Measurements from ENCODE around the gene ATAD3A. TPM values are rescaled to one million over a fixed set of nuclear protein-coding genes. Genes with fewer than 3 reads are reported as not detected.

Gene ATAD3A
- polyA plus RNA-seq, 1 donor from 2014 or later: 30.3 TPM

DNA sequence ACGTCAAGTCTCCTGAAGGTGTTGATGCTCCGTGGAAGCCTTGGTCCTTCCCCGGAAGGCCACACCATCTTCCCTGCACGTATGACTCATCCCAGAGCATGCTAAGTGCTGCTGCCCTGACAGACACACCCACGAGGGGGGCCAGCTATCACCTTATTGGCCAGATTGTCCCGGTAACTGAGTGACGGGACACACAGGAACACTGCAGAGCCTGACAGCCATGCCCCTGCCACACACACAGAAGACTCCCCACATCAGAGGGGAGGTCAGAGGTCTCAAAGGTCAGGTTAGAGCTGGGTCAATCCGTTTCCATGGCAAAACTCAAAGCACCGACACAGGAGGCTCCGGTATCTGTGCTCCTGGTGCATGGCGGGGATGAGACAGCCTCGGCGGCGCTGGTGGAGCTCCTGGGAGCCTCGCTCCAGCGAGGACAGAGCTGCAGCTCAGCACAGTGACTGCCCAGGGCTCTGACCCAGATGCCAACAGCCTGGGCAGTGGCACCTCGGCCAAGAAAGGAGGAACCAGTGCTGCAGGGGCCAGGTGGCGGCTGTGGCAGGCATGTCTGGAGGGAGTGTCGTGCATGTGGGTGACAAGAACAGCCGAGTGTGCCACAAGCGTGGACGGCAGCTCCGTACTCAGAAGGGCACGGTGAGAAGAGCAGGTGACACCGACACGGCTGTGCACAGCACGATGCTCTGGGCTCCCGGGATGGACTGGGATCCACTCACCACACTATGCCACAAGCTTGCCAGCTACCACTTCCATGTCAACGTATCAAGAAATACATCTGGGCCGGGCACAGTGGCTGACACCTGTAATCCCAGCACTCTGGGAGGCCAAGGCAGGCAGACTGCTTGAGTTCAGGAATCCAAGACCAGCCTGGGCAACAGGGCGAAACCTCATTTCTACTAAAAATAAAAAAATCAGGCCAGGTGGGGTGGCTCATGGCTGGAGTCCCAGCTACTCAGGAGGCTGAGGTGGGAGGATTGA lies 43.3 kb downstream of the ATAD3A start:
- Histone ChIP-seq H3K4me2 (ENCODE audit: low read length) (no peak overlapping the region), H3K9me2 (ENCODE audit: insufficient read depth, low read length) (no peaks in the 10 kb centered on the region), H3K4me3 (ENCODE audit: low read length) (no peak overlapping the region), H3K79me2 (replicated peaks; ENCODE audit: insufficient read depth, low read length) (no peaks in the 10 kb centered on the region), H4K20me1 (ENCODE audit: insufficient read depth) (no peaks in the 10 kb centered on the region), H2AFZ (ENCODE audit: low read depth, low read length) (no peak overlapping the region), H3K27me3 (ENCODE audit: insufficient read depth, low read depth, low read length) (no peaks in the 10 kb centered on the region), H3K9me3 (ENCODE audit: low read length) (no peaks in the 10 kb centered on the region), H3K27ac (ENCODE audit: low read length) (no peak overlapping the region), H3K36me3 (ENCODE audit: insufficient read depth, low read length) (no peaks in the 10 kb centered on the region), H3K9ac (ENCODE audit: low read length) (no peak overlapping the region), H3F3A (ENCODE audit: insufficient read depth, low read length, poor library complexity, severe bottlenecking) (no peaks in the 10 kb centered on the region)
- TF ChIP-seq SMC3 (conservative IDR thresholded peaks at IDR 0.05; ENCODE audit: poor library complexity): no peak
- TF ChIP-seq POLR2AphosphoS5 (IDR thresholded peaks at IDR 0.05): no peak
- TF ChIP-seq RAD21 (conservative IDR thresholded peaks at IDR 0.05): no peak
- no peak for TF ChIP-seq MXI1 (conservative IDR thresholded peaks at IDR 0.05; ENCODE audit: poor library complexity, severe bottlenecking)
- TF ChIP-seq TAF1 (IDR thresholded peaks at IDR 0.05; ENCODE audit: low read depth): no peak
- no peak for TF ChIP-seq EZH2 (IDR thresholded peaks at IDR 0.05; ENCODE audit: borderline replicate concordance, insufficient read depth, low read length, poor library complexity, severe bottlenecking)
- no peak for TF ChIP-seq EP300 (conservative IDR thresholded peaks at IDR 0.05; ENCODE audit: poor library complexity, severe bottlenecking)
- TF ChIP-seq, protein P1, sequence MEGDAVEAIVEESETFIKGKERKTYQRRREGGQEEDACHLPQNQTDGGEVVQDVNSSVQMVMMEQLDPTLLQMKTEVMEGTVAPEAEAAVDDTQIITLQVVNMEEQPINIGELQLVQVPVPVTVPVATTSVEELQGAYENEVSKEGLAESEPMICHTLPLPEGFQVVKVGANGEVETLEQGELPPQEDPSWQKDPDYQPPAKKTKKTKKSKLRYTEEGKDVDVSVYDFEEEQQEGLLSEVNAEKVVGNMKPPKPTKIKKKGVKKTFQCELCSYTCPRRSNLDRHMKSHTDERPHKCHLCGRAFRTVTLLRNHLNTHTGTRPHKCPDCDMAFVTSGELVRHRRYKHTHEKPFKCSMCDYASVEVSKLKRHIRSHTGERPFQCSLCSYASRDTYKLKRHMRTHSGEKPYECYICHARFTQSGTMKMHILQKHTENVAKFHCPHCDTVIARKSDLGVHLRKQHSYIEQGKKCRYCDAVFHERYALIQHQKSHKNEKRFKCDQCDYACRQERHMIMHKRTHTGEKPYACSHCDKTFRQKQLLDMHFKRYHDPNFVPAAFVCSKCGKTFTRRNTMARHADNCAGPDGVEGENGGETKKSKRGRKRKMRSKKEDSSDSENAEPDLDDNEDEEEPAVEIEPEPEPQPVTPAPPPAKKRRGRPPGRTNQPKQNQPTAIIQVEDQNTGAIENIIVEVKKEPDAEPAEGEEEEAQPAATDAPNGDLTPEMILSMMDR (IDR thresholded peaks at IDR 0.05; ENCODE audit: poor library complexity, severe bottlenecking): no peak
- TF ChIP-seq, protein P2, sequence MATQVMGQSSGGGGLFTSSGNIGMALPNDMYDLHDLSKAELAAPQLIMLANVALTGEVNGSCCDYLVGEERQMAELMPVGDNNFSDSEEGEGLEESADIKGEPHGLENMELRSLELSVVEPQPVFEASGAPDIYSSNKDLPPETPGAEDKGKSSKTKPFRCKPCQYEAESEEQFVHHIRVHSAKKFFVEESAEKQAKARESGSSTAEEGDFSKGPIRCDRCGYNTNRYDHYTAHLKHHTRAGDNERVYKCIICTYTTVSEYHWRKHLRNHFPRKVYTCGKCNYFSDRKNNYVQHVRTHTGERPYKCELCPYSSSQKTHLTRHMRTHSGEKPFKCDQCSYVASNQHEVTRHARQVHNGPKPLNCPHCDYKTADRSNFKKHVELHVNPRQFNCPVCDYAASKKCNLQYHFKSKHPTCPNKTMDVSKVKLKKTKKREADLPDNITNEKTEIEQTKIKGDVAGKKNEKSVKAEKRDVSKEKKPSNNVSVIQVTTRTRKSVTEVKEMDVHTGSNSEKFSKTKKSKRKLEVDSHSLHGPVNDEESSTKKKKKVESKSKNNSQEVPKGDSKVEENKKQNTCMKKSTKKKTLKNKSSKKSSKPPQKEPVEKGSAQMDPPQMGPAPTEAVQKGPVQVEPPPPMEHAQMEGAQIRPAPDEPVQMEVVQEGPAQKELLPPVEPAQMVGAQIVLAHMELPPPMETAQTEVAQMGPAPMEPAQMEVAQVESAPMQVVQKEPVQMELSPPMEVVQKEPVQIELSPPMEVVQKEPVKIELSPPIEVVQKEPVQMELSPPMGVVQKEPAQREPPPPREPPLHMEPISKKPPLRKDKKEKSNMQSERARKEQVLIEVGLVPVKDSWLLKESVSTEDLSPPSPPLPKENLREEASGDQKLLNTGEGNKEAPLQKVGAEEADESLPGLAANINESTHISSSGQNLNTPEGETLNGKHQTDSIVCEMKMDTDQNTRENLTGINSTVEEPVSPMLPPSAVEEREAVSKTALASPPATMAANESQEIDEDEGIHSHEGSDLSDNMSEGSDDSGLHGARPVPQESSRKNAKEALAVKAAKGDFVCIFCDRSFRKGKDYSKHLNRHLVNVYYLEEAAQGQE (IDR thresholded peaks at IDR 0.05; ENCODE audit: borderline replicate concordance): no peak

DNA sequence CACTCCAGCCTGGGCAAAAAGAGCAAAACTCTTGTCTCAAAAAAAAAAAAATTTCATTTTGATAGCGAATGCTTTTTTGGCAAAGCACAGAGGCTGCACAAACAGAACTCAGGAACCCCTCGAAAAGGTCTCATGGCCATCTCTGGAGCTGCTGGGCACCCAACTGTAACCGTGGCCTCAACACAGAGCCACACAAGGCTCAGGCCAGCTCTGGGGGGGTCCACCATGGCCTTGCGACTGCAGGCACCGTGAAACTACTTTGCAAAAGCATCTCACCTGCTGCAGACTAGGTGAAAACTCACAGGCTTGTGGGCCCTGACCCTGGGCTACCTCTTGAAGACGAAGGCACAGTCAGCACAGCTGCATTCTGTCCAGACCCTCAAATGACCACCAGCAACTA lies 44.5 kb downstream of the ATAD3A start:
- no peaks in the 10 kb centered on the region for H3K27me3 ChIP-seq (ENCODE audit: insufficient read depth, low read depth, low read length)
- no peak overlapping the region for H2AFZ ChIP-seq (ENCODE audit: low read depth, low read length)
- H3K4me2 ChIP-seq (ENCODE audit: low read length): no peak overlapping the region
- TF ChIP-seq, protein P1 (IDR thresholded peaks at IDR 0.05; ENCODE audit: poor library complexity, severe bottlenecking): no peak
- TF ChIP-seq EZH2 (IDR thresholded peaks at IDR 0.05; ENCODE audit: borderline replicate concordance, insufficient read depth, low read length, poor library complexity, severe bottlenecking) (no peak), MXI1 (conservative IDR thresholded peaks at IDR 0.05; ENCODE audit: poor library complexity, severe bottlenecking) (no peak), TAF1 (IDR thresholded peaks at IDR 0.05; ENCODE audit: low read depth) (no peak), EP300 (conservative IDR thresholded peaks at IDR 0.05; ENCODE audit: poor library complexity, severe bottlenecking) (no peak), SMC3 (conservative IDR thresholded peaks at IDR 0.05; ENCODE audit: poor library complexity) (no peak), RAD21 (conservative IDR thresholded peaks at IDR 0.05) (no peak), POLR2AphosphoS5 (IDR thresholded peaks at IDR 0.05) (no peak)
- TF ChIP-seq, protein P2 (IDR thresholded peaks at IDR 0.05; ENCODE audit: borderline replicate concordance): no peak
- no peaks in the 10 kb centered on the region for H3K36me3 ChIP-seq (ENCODE audit: insufficient read depth, low read length)
- no peaks in the 10 kb centered on the region for H3F3A ChIP-seq (ENCODE audit: insufficient read depth, low read length, poor library complexity, severe bottlenecking)
- H3K9me2 ChIP-seq (ENCODE audit: insufficient read depth, low read length): no peaks in the 10 kb centered on the region
- no peak overlapping the region for H3K9ac ChIP-seq (ENCODE audit: low read length)
- H3K9me3 ChIP-seq (ENCODE audit: low read length): no peaks in the 10 kb centered on the region
- no peaks in the 10 kb centered on the region for H3K79me2 ChIP-seq (replicated peaks; ENCODE audit: insufficient read depth, low read length)
- H3K27ac ChIP-seq (ENCODE audit: low read length): no peak overlapping the region
- H4K20me1 ChIP-seq (ENCODE audit: insufficient read depth): no peaks in the 10 kb centered on the region
- H3K4me3 ChIP-seq (ENCODE audit: low read length): no peak overlapping the region
